ENCODE results near the gene LRP1B.
"Not testable (repeated sequence)": the region's sequence is repeated elsewhere in the genome, so short reads cannot be mapped to it uniquely, and the experiment has no call there.

The LRP1B gene

DNA sequence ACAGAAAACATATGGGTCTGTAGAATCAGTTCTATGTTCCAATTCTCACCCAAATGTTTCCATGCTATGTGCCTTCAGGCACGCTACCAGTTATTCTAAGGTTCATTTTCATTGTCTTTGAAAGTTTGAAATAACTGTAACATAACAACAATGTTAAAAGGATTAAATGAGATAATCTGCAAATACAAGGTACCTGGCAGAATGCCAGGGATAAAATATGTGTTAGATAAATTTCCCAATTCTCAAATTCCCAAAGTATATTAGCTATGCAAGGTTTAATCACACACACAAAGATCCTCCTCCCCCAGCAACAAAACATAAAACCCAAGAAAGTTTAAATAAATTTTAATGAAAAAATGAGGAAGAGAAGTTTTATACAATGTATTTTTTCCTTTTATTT is 261.2 kb downstream of the LRP1B start:
- no peak for ATAC-seq
- Mint-ChIP-seq H3K4me1 (no peaks in the 10 kb centered on the region), H3K9me3 (peaks cover 10% of the 10 kb centered on the region), H3K27ac (no peak overlapping the region), H3K36me3 (no peaks in the 10 kb centered on the region), H3K27me3 (no peaks in the 10 kb centered on the region), H3K4me3 (no peak overlapping the region)

GRCh38 chr2:141863964-141864363 is 266.9 kb downstream of the LRP1B start:
- Mint-ChIP-seq H3K4me3 (no peak overlapping the region), H3K27me3 (no peaks in the 10 kb centered on the region), H3K27ac (no peak overlapping the region), H3K9me3 (peaks cover 6% of the 10 kb centered on the region), H3K4me1 (no peaks in the 10 kb centered on the region), H3K36me3 (no peaks in the 10 kb centered on the region)
- no peak for ATAC-seq

DNA sequence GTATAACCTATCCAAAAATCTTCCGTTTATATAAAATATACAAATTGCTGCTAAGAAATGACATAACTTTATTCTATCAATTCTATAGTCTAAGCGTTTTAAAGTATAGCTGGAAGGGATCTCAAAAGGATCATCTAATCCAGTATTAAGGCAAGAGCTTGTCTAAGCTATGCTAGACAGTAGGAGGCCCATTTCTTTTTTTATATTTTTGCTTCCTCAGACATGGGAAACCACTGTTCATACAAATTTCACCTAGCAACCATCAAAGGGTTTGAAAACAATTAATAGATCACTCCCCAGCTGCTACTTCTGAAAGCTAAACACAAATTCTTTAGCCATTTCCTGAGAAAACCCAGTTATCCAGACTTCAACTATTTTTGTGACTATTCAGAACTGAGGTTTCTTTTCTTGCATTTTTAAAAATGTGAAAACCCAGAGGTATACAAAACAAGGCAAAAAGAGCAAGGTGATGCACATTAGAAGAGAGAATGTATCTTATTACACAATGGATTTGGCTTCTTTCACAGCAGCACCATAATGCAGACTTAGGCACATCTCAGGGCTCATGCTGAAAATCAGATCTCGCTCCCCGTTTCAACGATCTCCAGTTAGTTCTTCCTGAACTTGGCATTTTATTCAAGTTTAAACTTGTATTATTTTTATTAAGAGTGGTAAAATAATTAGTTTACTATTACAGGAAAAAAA is 274.4 kb downstream of the LRP1B start:
- Mint-ChIP-seq H3K9me3 (peaks cover 6% of the 10 kb centered on the region), H3K4me3 (no peak overlapping the region), H3K4me1 (no peaks in the 10 kb centered on the region), H3K27ac (no peak overlapping the region), H3K36me3 (no peaks in the 10 kb centered on the region), H3K27me3 (no peaks in the 10 kb centered on the region)
- no peak for ATAC-seq

DNA sequence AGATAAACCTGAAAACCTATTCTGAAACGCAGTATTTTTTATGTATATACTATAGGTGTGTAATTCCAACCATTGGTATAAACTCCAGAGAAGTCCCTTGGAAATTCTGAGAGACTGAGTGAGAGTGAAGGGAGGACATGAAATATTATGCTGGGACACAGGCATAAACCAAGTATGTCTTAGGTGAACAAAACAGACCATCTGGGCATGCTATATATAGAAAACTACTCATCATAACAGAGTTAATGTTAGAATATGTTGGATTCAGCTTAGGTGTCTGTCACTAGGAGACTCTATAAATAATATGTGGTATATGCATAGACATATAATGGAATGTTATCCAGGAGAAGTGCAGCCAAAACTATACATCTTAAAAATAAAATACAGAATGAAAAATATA is 282.6 kb downstream of the LRP1B start:
- H3K4me3 Mint-ChIP-seq = no peak overlapping the region

DNA sequence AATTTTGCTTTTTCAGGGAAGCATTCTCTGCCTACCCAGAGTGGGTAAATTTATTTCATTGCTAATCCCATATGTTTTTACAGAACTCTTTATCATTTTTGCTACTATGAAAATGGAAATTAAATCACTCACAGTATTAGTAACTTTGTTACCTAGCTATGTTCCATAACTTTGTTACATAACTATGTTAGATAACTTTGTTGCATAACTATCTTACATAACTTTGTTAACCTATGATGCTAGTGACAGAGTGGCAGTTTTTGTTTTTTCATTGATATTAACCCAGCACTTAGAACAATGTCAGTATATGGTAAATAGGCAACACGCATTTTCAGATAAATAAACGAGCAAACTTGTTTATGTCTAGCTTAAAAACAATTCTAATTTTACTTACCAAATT is 286.6 kb downstream of the LRP1B start:
- Mint-ChIP-seq H3K36me3 (no peaks in the 10 kb centered on the region), H3K4me1 (no peaks in the 10 kb centered on the region), H3K27me3 (no peaks in the 10 kb centered on the region), H3K27ac (no peak overlapping the region), H3K4me3 (no peak overlapping the region), H3K9me3 (no peaks in the 10 kb centered on the region)
- no peak for ATAC-seq

More for the DNA sequence above, 282.6 kb downstream of the LRP1B start:
- no peak for ATAC-seq
- no peaks in the 10 kb centered on the region for H3K9me3 Mint-ChIP-seq
- no peaks in the 10 kb centered on the region for H3K4me1 Mint-ChIP-seq
- no peaks in the 10 kb centered on the region for H3K36me3 Mint-ChIP-seq
- no peaks in the 10 kb centered on the region for H3K27me3 Mint-ChIP-seq
- H3K27ac Mint-ChIP-seq = no peak overlapping the region

GRCh38 chr2:141835103-141835502 is 295.7 kb downstream of the LRP1B start:
- Mint-ChIP-seq H3K9me3 (no peaks in the 10 kb centered on the region), H3K27ac (no peak overlapping the region), H3K4me1 (no peaks in the 10 kb centered on the region), H3K27me3 (no peaks in the 10 kb centered on the region), H3K4me3 (no peak overlapping the region), H3K36me3 (no peaks in the 10 kb centered on the region)
- ATAC-seq = no peak

GRCh38 chr2:141828761-141829160 is 302.1 kb downstream of the LRP1B start:
- no peak for ATAC-seq
- no peak overlapping the region for H3K27ac Mint-ChIP-seq
- no peak overlapping the region for H3K4me3 Mint-ChIP-seq
- no peaks in the 10 kb centered on the region for H3K9me3 Mint-ChIP-seq
- H3K4me1 Mint-ChIP-seq = no peaks in the 10 kb centered on the region
- H3K27me3 Mint-ChIP-seq = no peaks in the 10 kb centered on the region
- no peaks in the 10 kb centered on the region for H3K36me3 Mint-ChIP-seq

GRCh38 chr2:141824790-141825189 is 306.0 kb downstream of the LRP1B start:
- no peaks in the 10 kb centered on the region for H3K27me3 Mint-ChIP-seq
- no peak for ATAC-seq

GRCh38 chr2:141820893-141821292 is 309.9 kb downstream of the LRP1B start:
- ATAC-seq = no peak
- Mint-ChIP-seq H3K4me1 (no peaks in the 10 kb centered on the region), H3K4me3 (no peak overlapping the region), H3K27ac (no peak overlapping the region), H3K27me3 (no peaks in the 10 kb centered on the region), H3K36me3 (no peaks in the 10 kb centered on the region), H3K9me3 (peaks cover 3% of the 10 kb centered on the region)

More at GRCh38 chr2:141824790-141825189, 306.0 kb downstream of the LRP1B start:
- peaks cover 3% of the 10 kb centered on the region for H3K9me3 Mint-ChIP-seq
- H3K4me1 Mint-ChIP-seq = no peaks in the 10 kb centered on the region
- no peaks in the 10 kb centered on the region for H3K36me3 Mint-ChIP-seq
- no peak overlapping the region for H3K4me3 Mint-ChIP-seq
- no peak overlapping the region for H3K27ac Mint-ChIP-seq

DNA sequence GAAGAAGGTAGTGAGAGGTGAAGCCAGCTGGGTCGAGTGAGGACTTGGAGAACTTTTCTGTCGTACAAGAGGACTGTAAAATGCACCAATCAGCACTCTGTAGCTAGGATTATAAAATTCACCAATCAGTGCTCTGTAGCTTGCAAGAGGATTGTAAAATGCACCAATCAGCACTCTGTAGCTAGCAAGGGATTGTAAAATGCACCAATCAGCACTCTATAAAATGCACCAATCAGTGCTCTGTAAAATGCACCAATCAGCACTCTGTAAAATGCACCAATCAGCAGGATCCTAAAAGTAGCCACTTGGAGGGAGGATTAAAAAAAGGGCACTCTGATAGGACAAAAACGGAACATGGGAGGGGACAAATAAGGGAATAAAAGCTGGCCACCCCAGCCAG is 315.5 kb downstream of the LRP1B start:
- not testable (repeated sequence) for H3K36me3 Mint-ChIP-seq, ATAC-seq, H3K4me3 Mint-ChIP-seq, H3K4me1 Mint-ChIP-seq, H3K27ac Mint-ChIP-seq, H3K27me3 Mint-ChIP-seq
- peaks cover 19% of the 10 kb centered on the region for H3K9me3 Mint-ChIP-seq

DNA sequence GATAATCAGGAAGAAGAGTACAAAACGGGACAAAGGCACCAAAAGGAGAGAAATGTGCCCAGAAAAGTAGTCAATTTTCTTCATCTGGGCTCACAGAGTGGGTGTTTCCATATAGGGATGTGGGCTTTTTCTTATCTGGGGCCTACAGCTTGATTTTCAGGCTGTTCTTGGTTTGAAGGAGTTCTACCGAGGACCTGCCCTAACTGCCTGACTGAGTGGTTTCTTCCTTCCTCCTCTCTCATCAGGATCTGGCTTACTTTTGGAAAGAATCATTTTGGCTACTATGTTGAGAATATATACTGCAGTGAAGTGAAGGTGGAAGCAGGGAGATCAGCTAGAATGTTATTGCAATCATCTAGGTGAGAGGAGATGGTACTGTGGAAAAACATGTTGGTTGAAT is 316.7 kb downstream of the LRP1B start:
- H3K9me3 Mint-ChIP-seq = peaks cover 19% of the 10 kb centered on the region
- H3K4me1 Mint-ChIP-seq = no peaks in the 10 kb centered on the region
- H3K27me3 Mint-ChIP-seq = no peaks in the 10 kb centered on the region
- H3K4me3 Mint-ChIP-seq = no peak overlapping the region
- no peaks in the 10 kb centered on the region for H3K36me3 Mint-ChIP-seq
- no peak overlapping the region for H3K27ac Mint-ChIP-seq
- no peak for ATAC-seq

DNA sequence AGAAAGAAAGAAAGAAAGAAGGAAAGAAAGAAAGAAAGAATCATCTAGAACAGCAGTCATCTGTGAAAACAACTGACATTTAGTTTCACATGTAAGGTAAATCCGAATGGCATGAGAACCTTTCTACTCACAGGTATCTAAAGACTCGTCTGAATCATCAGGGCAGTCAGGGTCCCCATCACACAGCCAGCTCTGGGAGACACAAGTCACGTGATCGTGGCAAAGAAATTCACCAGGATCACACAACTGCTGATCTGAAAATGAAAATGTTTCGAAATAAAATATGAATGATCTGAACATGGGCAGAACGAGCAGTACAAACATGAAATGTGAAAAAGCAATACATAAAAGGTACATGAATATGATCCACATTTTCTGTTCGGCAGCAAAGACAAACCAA is 320.7 kb downstream of the LRP1B start:
- no peak overlapping the region for H3K27ac Mint-ChIP-seq
- H3K27me3 Mint-ChIP-seq = no peaks in the 10 kb centered on the region
- ATAC-seq = no peak
- H3K4me1 Mint-ChIP-seq = no peaks in the 10 kb centered on the region
- H3K4me3 Mint-ChIP-seq = no peak overlapping the region
- H3K9me3 Mint-ChIP-seq = peaks cover 16% of the 10 kb centered on the region
- H3K36me3 Mint-ChIP-seq = no peaks in the 10 kb centered on the region

DNA sequence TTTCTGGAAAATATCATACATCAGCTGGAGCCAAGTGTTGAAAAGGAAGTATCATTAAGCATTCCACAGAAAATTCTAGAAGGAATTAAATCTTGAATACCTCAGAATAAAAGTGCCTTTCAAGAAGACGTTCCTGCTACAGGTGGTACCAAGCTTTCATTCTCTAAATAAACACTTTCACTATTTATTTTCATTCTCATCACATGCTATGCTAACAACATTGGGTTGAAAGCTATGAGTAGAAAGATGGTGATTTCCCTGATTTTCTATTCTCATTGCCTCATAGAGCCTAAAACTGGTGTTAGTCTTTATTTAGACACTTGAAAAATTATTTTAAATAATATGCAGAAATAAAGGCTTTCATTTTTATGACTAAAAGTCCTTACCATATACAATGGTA is 324.7 kb downstream of the LRP1B start:
- Mint-ChIP-seq H3K4me3 (no peak overlapping the region), H3K4me1 (no peaks in the 10 kb centered on the region), H3K27me3 (no peaks in the 10 kb centered on the region), H3K27ac (no peak overlapping the region), H3K36me3 (no peaks in the 10 kb centered on the region), H3K9me3 (no peaks in the 10 kb centered on the region)
- ATAC-seq = no peak

DNA sequence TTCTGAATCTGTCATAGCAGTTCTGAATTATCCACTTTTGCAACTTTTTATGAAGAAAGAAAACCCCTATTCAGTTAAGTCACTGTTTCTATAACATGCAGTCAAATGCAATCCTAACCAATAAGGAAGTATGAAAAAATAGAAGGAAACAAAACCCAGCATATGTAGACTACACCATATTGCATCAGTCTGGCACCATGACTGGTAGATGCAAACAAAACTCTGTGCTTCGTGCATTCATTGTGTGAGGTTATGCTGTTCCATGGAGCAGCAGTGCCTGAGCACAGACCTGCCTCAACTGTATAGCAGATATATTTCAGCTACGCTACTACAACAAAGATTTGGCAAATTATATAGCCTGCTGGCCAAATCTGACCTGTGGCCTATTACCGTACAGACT is 325.5 kb downstream of the LRP1B start:
- Mint-ChIP-seq H3K4me1 (no peaks in the 10 kb centered on the region), H3K27me3 (no peaks in the 10 kb centered on the region), H3K9me3 (no peaks in the 10 kb centered on the region), H3K27ac (no peak overlapping the region), H3K36me3 (no peaks in the 10 kb centered on the region), H3K4me3 (no peak overlapping the region)
- ATAC-seq = no peak

GRCh38 chr2:141796449-141796848 is 334.4 kb downstream of the LRP1B start:
- H3K36me3 Mint-ChIP-seq = no peaks in the 10 kb centered on the region
- H3K4me1 Mint-ChIP-seq = no peaks in the 10 kb centered on the region
- H3K27ac Mint-ChIP-seq = no peak overlapping the region
- H3K27me3 Mint-ChIP-seq = no peaks in the 10 kb centered on the region
- no peak for ATAC-seq
- no peaks in the 10 kb centered on the region for H3K9me3 Mint-ChIP-seq
- no peak overlapping the region for H3K4me3 Mint-ChIP-seq

- Mint-ChIP-seq H3K9me3 (no peaks in the 10 kb centered on the region), H3K27me3 (no peaks in the 10 kb centered on the region), H3K4me1 (no peaks in the 10 kb centered on the region), H3K36me3 (no peaks in the 10 kb centered on the region), H3K4me3 (no peak overlapping the region), H3K27ac (no peak overlapping the region)
- ATAC-seq = no peak
Measured at GRCh38 chr2:141791521-141791920, 339.3 kb downstream of the LRP1B start.

DNA sequence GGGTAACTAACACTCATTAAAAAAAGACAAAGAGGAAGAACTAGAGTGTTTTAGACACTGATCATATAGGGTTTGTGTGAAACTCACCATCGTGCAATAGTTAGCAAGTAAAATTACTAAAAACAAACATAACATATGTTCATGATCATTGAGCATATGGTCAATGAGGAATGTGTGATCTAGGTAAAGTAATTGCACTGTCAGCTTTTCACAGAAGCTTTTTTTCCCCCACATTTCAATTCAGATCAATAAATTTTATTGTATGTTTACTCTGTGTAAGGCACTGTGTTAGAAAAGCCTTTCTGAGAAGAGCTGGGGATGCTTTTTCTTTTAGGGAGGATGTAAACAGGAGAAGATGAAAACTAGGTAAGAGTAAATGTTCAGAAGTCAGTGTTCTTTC is 348.2 kb downstream of the LRP1B start:
- H3K27me3 Mint-ChIP-seq = no peaks in the 10 kb centered on the region
- no peaks in the 10 kb centered on the region for H3K4me1 Mint-ChIP-seq
- H3K9me3 Mint-ChIP-seq = no peaks in the 10 kb centered on the region
- no peaks in the 10 kb centered on the region for H3K36me3 Mint-ChIP-seq
- H3K27ac Mint-ChIP-seq = no peak overlapping the region
- ATAC-seq = no peak
- H3K4me3 Mint-ChIP-seq = no peak overlapping the region
